HEK293T (cell line): Measurements from ENCODE around the gene GFI1B.

Source experiments
- ARNT ChIP-seq: fragments of 450-650 bp; IDR thresholded peaks from 2 replicates; pipeline ENCODE4 v1.6.1; 2017; ENCODE audit warnings: mild to moderate bottlenecking
- BHLHE40 ChIP-seq: fragments of 450-650 bp; IDR thresholded peaks from 2 replicates; pipeline ENCODE4 v1.6.1; 2016; ENCODE audit warnings: mild to moderate bottlenecking, moderate library complexity, borderline replicate concordance
- FOXA1 ChIP-seq: fragments of 450-650 bp; IDR thresholded peaks from 2 replicates; pipeline ENCODE4 v1.6.1; 2016; ENCODE audit warnings: mild to moderate bottlenecking
- FOXK2 ChIP-seq: fragments of 450-650 bp; IDR thresholded peaks from 2 replicates; pipeline ENCODE4 v1.6.1; 2016; ENCODE audit warnings: mild to moderate bottlenecking
- HDGF ChIP-seq: fragments of 450-650 bp; IDR thresholded peaks from 2 replicates; pipeline ENCODE4 v1.6.1; 2017; ENCODE audit warnings: antibody characterized with exemption, borderline replicate concordance
- LEF1 ChIP-seq: fragments of 450-650 bp; IDR thresholded peaks from 2 replicates; pipeline ENCODE4 v1.6.1; 2017; ENCODE audit warnings: mild to moderate bottlenecking, borderline replicate concordance
- SP1 ChIP-seq: fragments of 450-650 bp; IDR thresholded peaks from 2 replicates; pipeline ENCODE4 v1.6.1; 2017
- SUZ12 ChIP-seq: fragments of 450-650 bp; IDR thresholded peaks from 2 replicates; pipeline ENCODE4 v1.6.1; 2016; ENCODE audit warnings: mild to moderate bottlenecking
- TARDBP ChIP-seq: fragments of 450-650 bp; IDR thresholded peaks from 2 replicates; pipeline ENCODE4 v1.6.1; 2016
- ZNF384 ChIP-seq: fragments of 450-650 bp; IDR thresholded peaks from 2 replicates; pipeline ENCODE4 v1.6.1; 2016

DNA sequence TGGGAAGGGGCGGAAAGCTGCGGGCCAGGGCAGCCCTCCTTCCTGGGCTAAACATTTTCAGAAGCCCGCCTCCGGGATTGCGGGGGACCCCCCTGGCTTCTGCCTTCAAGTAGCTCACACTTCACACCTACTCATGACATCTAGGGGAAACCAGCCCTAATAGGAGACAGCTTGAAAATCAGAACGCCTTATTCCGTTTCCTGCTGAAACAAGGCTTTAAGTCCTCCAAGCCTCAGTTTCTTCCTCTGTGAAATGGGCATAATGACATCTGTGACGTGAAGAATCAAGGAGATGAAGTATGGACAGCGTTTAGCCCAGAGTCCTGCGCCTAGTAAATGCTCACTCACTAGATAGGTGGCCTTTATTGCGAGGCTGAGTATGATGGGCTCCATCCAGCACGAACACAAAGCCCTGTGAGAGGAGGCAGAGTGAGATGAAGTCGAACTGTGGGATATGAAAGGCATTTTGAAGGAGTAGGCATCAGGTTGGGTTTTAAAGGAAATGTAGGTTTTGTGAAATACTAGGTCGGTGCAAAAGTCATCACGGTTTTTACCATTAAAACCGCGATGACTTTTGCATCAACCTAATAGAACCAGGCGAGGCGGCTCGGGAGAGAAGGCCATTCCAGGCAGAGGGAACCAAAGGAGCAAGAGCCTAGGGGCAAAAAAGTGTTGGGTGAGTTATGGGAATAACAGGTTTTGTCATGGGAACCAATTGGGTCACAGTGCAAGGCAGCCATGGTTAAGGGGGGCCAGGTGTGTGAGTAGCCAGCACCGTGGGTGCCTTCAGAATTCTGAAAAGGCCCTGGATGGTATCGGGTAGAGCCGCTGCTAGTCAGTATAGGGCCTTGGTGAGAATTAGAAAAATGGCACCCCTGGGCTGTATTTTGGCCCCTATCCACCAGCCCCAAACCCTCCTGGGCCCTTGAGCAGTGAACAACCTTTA is 33.0 kb upstream of the GFI1B start:
- TF ChIP-seq BHLHE40 (no peak), FOXA1 (no peak), ARNT (no peak), SP1 (no peak), LEF1 (no peak), TARDBP (no peak), FOXK2 (no peak), HDGF (no peak), ZNF384 (no peak), SUZ12 (no peak)
